Endothelial cell (in vitro differentiated cells): ENCODE results near the gene ABCC8. TPM values are rescaled to one million over a fixed set of nuclear protein-coding genes. Genes with fewer than 3 reads are reported as not detected.

Experiments used
- DNase-seq: peaks from one replicate; pipeline ENCODE4 v3.0.0; 2021; ENCODE audit warnings: low spot score
- H3K27ac Mint-ChIP-seq: one replicate; pipeline ENCODE4 v1.8.0; 2021; ENCODE audit warnings: mixed read lengths, inconsistent platforms; ENCODE audit not compliant: unreplicated experiment
- H3K27me3 Mint-ChIP-seq: one replicate; pipeline ENCODE4 v1.8.0; 2021; ENCODE audit warnings: mild to moderate bottlenecking, moderate library complexity, mixed read lengths, inconsistent platforms; ENCODE audit not compliant: unreplicated experiment
- H3K36me3 Mint-ChIP-seq: one replicate; pipeline ENCODE4 v1.8.0; 2021; ENCODE audit warnings: mild to moderate bottlenecking, low read depth, mixed read lengths, inconsistent platforms; ENCODE audit not compliant: unreplicated experiment
- H3K4me1 Mint-ChIP-seq: one replicate; pipeline ENCODE4 v1.8.0; 2021; ENCODE audit warnings: mild to moderate bottlenecking, mixed read lengths, inconsistent platforms; ENCODE audit not compliant: unreplicated experiment
- H3K4me3 Mint-ChIP-seq: one replicate; pipeline ENCODE4 v1.8.0; 2021; ENCODE audit warnings: mild to moderate bottlenecking, mixed read lengths, inconsistent platforms; ENCODE audit not compliant: unreplicated experiment
- H3K9me3 Mint-ChIP-seq: one replicate; pipeline ENCODE4 v1.8.0; 2021; ENCODE audit warnings: mixed read lengths, inconsistent platforms; ENCODE audit not compliant: unreplicated experiment
- total RNA-seq: library from RNA; stranded (reverse); fragmentation: NEBNext Ultra II Directional; extraction: Animal tissue kit (Norgen Biotek cat#: 25700); gene quantifications from one replicate; pipeline ENCODE4 v1.2.1, GENCODE V29; 2021; ENCODE audit not compliant: unreplicated experiment
- TF ChIP-seq, protein P1 (sequence below): fragments of 200-600 bp; sonication (generic); IDR thresholded peaks from one replicate; pipeline ENCODE4 v1.5.0; 2021; ENCODE audit warnings: antibody characterized with exemption; ENCODE audit not compliant: unreplicated experiment

ABCC8 gene
- total RNA-seq, 1 donor from 2014 or later = not detected

GRCh38 chr11:17389957-17390649 lies 86.5 kb downstream of the ABCC8 start:
- no peaks in the 10 kb centered on the region for H3K4me1 Mint-ChIP-seq
- no peak for DNase-seq
- H3K36me3 Mint-ChIP-seq = no peaks in the 10 kb centered on the region
- TF ChIP-seq, protein P1, sequence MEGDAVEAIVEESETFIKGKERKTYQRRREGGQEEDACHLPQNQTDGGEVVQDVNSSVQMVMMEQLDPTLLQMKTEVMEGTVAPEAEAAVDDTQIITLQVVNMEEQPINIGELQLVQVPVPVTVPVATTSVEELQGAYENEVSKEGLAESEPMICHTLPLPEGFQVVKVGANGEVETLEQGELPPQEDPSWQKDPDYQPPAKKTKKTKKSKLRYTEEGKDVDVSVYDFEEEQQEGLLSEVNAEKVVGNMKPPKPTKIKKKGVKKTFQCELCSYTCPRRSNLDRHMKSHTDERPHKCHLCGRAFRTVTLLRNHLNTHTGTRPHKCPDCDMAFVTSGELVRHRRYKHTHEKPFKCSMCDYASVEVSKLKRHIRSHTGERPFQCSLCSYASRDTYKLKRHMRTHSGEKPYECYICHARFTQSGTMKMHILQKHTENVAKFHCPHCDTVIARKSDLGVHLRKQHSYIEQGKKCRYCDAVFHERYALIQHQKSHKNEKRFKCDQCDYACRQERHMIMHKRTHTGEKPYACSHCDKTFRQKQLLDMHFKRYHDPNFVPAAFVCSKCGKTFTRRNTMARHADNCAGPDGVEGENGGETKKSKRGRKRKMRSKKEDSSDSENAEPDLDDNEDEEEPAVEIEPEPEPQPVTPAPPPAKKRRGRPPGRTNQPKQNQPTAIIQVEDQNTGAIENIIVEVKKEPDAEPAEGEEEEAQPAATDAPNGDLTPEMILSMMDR = no peak
- no peaks in the 10 kb centered on the region for H3K9me3 Mint-ChIP-seq
- H3K4me3 Mint-ChIP-seq = no peak overlapping the region
- H3K27ac Mint-ChIP-seq = no peak overlapping the region
- peaks cover 16% of the 10 kb centered on the region for H3K27me3 Mint-ChIP-seq

- no peak overlapping the region for H3K27ac Mint-ChIP-seq
- peaks cover 17% of the 10 kb centered on the region for H3K27me3 Mint-ChIP-seq
- no peaks in the 10 kb centered on the region for H3K9me3 Mint-ChIP-seq
- peak; percentile 83 for DNase-seq
- H3K36me3 Mint-ChIP-seq = no peaks in the 10 kb centered on the region
- TF ChIP-seq, protein P1 = peak; percentile 81
- H3K4me1 Mint-ChIP-seq = no peaks in the 10 kb centered on the region
- no peak overlapping the region for H3K4me3 Mint-ChIP-seq
Measured at GRCh38 chr11:17389211-17389956, 87.3 kb downstream of the ABCC8 start.

GRCh38 chr11:17388609-17389210 lies 87.9 kb downstream of the ABCC8 start, which contains the start of gene KCNJ11:
Gene KCNJ11 (minus strand): TSS chr11:17388659. CDS start chr11:17388091, 568 bp downstream.
- DNase-seq = no peak
- no peak within 1 kb of the TSS for H3K27ac Mint-ChIP-seq

GRCh38 chr11:17387811-17388210 lies 88.8 kb downstream of the ABCC8 start:
- TF ChIP-seq, protein P1 = no peak
- H3K27ac Mint-ChIP-seq = no peak overlapping the region
- peaks cover 18% of the 10 kb centered on the region for H3K27me3 Mint-ChIP-seq
- no peak overlapping the region for H3K4me3 Mint-ChIP-seq
- no peaks in the 10 kb centered on the region for H3K36me3 Mint-ChIP-seq
- no peaks in the 10 kb centered on the region for H3K9me3 Mint-ChIP-seq
- DNase-seq = no peak
- H3K4me1 Mint-ChIP-seq = no peaks in the 10 kb centered on the region

More at GRCh38 chr11:17388609-17389210, 87.9 kb downstream of the ABCC8 start, which contains the start of gene KCNJ11:
- Mint-ChIP-seq H3K27me3 (peaks cover 14% of the 10 kb centered on the region), H3K9me3 (no peaks in the 10 kb centered on the region), H3K36me3 (no peaks in the 10 kb centered on the region), H3K4me3 (peak within 1 kb of the TSS; percentile 56), H3K4me1 (no peaks in the 10 kb centered on the region)
- TF ChIP-seq, protein P1 = no peak
